ENCODE results near the gene WFIKKN2. TPM values are rescaled to one million over a fixed set of nuclear protein-coding genes. Genes with fewer than 3 reads are reported as not detected.
"Not testable (repeated sequence)": the region's sequence is repeated elsewhere in the genome, so short reads cannot be mapped to it uniquely, and the experiment has no call there.

The WFIKKN2 gene
- polyA plus RNA-seq, 1 of the 3 experiments (the other 2 are of a cell fraction), result not detected

DNA sequence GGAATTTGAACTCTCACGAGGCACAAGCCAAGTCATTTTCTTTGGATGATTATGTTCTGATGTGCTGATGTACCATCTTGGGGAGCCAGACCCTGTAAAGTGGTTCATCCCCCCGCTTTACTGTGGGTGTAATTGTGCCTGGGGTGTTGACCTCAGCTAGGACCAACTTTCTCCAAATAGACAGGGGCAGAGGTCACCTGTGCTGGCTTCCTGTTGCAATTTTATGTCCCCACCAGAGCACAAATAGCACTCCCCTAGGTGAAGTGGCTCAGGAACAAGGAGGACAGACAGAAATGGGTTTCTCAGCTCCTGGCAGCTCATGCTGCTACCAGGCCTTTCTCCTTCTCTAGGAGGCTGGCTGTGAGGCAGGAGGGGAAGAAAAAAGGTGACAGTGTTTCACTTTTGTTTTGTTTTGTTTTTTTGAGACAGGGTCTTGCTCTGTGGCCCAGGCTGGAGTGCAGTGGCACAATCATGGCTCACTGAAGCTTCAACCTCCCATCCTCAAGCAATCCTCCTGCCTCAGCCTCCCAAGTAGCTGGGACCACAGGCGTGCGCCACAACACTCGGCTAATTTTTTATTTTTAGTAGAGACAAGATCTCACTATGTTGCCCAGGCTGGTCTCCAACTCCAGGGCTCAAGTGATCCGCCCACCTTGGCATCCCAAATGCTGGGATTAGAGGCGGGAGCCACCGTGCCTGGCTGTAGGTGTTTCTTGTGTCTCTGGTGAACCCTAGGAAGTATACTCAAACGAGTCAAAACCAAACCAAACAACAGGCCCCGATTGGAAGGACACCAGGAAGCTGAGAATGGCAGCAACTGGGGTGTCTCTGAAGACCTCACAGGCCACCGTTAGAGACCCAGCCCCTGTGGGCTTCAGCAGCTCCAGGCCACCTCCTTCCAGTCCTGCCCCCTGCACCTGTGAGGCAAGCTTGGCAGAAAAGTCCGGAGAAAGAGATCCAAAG, 32.5 kb upstream of the WFIKKN2 start (continued):
- no peak for TF ChIP-seq EZH2phosphoT487 (IDR thresholded peaks at IDR 0.05; ENCODE audit: borderline replicate concordance, low read depth)
- TF ChIP-seq, protein P1, sequence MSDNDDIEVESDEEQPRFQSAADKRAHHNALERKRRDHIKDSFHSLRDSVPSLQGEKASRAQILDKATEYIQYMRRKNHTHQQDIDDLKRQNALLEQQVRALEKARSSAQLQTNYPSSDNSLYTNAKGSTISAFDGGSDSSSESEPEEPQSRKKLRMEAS (IDR thresholded peaks at IDR 0.05; ENCODE audit: low read depth), result no peak
- no peak for TF ChIP-seq POLR2AphosphoS5 (IDR thresholded peaks at IDR 0.05; ENCODE audit: low read depth, low read length)

DNA sequence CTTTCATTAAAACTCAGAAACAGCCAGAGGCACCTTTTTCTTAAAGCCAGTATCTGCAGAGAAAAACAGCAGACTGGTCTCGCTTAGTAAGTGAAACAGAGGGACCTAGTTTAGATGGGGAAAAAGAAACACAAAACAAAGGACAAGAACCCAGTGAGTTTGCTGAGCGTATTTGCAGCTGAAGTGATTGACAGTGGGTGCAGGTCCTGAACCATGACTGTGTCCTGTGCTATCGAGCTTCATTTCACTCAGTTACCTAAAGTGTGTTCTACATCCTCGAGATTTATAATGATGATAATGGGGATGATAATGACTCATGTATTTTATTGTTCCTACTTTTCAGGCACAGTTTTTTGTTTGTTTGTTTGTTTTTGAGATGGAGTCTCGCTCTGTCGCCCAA, 31.7 kb upstream of the WFIKKN2 start:
- H2AFZ ChIP-seq (ENCODE audit: low read depth), result no peak overlapping the region
- H3K4me3 ChIP-seq (ENCODE audit: low read depth in 2 of 2, low read length in 1 of 2), result no peak overlapping the region
- H3K9me2 ChIP-seq, result no peaks in the 10 kb centered on the region
- TF ChIP-seq POLR2AphosphoS5 (IDR thresholded peaks at IDR 0.05; ENCODE audit: low read depth, low read length), result no peak
- no peak for TF ChIP-seq NRF1 (IDR thresholded peaks at IDR 0.05; ENCODE audit: low read depth, low read length)
- no peak for TF ChIP-seq TCF12 (IDR thresholded peaks at IDR 0.05)
- TF ChIP-seq FOXM1 (IDR thresholded peaks at IDR 0.05; ENCODE audit: low read depth), result no peak
- ChIA-PET CTCF (interaction anchor here (0.7 to 7.3 kb wide), 7 partner anchors 13 to 153 kb away, joined by 3 to 47 read pairs (median 9); no protein-coding TSS in a partner anchor), POLR2A (no interaction called here)
- H3K27ac ChIP-seq (ENCODE audit: low read depth in 2 of 2, low read length in 1 of 2), result no peak overlapping the region
- no peak for DNase-seq
- H4K20me1 ChIP-seq (ENCODE audit: insufficient read depth), result no peaks in the 10 kb centered on the region
- no peaks in the 10 kb centered on the region for H3K79me2 ChIP-seq (ENCODE audit: insufficient read depth)
- no peaks in the 10 kb centered on the region for H3K4me1 ChIP-seq (ENCODE audit: control insufficient read depth in 1 of 2, insufficient read depth in 2 of 2, low read depth in 1 of 2, low read length in 1 of 2)
- no peaks in the 10 kb centered on the region for H3K9me3 ChIP-seq
- WGBS (ENCODE audit: low lambda C conversion rate), result 72% methylated on average over 6 of the region's 6 CpGs
- no peak overlapping the region for H3K9ac ChIP-seq
- H3K27me3 ChIP-seq (ENCODE audit: insufficient read depth), result no peaks in the 10 kb centered on the region
- H3F3A ChIP-seq (replicated peaks; ENCODE audit: insufficient read depth), result no peaks in the 10 kb centered on the region
- H3K36me3 ChIP-seq (replicated peaks in 1 of 2; ENCODE audit: control insufficient read depth in 1 of 2, insufficient read depth in 2 of 2, low read length in 1 of 2), result no peaks in the 10 kb centered on the region
- H3K4me2 ChIP-seq, result no peak overlapping the region

DNA sequence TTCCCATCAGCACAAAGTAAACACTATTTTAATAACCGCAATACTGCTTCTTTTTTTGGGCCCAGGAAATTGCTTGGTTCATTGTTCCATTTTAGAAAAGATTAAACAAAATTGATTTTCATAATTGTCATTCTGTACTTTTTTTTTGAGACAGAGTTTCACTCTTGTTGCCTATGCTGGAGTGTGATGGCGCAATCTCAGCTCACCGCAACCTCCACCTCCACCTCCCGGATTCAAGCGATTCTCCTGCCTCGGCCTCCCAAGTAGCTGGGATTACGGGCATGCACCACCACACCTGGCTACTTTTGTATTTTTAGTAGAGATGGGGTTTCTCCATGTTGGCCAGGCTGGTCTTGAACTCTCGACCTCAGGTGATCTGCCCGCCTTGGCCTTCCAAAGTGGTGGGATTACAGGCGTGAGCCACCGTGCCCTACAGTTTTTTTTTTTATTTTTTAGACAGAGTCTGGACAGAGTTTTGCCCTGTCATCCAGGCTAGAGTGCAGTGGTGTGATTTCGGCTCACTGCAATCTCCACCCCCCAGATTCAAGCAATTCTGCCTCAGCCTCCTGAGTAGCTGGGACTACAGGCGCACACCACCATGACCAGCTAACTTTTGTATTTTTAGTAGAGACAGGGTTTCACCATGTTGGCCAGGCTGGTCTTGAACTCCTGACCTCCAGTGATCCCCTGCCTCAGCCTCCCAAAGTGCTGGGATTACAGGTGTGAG, 30.5 kb upstream of the WFIKKN2 start:
- 94% methylated on average over 13 of the region's 13 CpGs for WGBS (ENCODE audit: low lambda C conversion rate)
- H3K79me2 ChIP-seq (ENCODE audit: insufficient read depth); H3K9me3 ChIP-seq; DNase-seq; H3K4me2 ChIP-seq; H3K27me3 ChIP-seq (ENCODE audit: insufficient read depth); H3K36me3 ChIP-seq (replicated peaks in 1 of 2; ENCODE audit: control insufficient read depth in 1 of 2, insufficient read depth in 2 of 2, low read length in 1 of 2); H2AFZ ChIP-seq (ENCODE audit: low read depth); H3K9ac ChIP-seq; H3K4me1 ChIP-seq (ENCODE audit: control insufficient read depth in 1 of 2, insufficient read depth in 2 of 2, low read depth in 1 of 2, low read length in 1 of 2); H4K20me1 ChIP-seq (ENCODE audit: insufficient read depth); H3K4me3 ChIP-seq (ENCODE audit: low read depth in 2 of 2, low read length in 1 of 2); H3F3A ChIP-seq (replicated peaks; ENCODE audit: insufficient read depth); H3K9me2 ChIP-seq; POLR2A ChIA-PET; H3K27ac ChIP-seq (ENCODE audit: low read depth in 2 of 2, low read length in 1 of 2): not testable (repeated sequence)
- CTCF ChIA-PET, result interaction anchor here (2.8 to 7.3 kb wide), 3 partner anchors 12 to 36 kb away, joined by 18 to 45 read pairs (median 41); no protein-coding TSS in a partner anchor

DNA sequence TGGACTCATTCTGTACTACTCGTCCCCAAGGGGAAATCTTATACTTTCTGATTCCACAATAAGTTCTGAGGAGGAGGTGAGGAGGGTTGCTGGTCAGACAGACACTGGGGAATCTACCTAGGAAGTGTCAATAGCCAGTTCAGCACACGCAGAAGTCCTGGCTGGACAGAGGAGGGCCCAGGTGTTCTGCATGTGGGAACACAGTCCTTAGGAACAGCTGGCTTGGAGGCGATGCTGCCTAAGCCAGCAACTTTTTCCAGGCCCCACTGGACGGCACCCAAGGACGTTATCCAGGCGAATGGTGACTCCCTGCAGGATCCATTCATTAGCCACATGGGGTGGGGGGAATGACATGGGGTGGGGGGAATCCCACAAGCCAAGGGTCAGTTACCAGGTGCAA, 29.9 kb upstream of the WFIKKN2 start:
- Histone ChIP-seq H3F3A (replicated peaks; ENCODE audit: insufficient read depth) (no peaks in the 10 kb centered on the region), H3K36me3 (replicated peaks in 1 of 2; ENCODE audit: control insufficient read depth in 1 of 2, insufficient read depth in 2 of 2, low read length in 1 of 2) (no peaks in the 10 kb centered on the region), H3K4me2 (no peak overlapping the region), H3K27me3 (ENCODE audit: insufficient read depth) (no peaks in the 10 kb centered on the region), H3K79me2 (ENCODE audit: insufficient read depth) (no peaks in the 10 kb centered on the region), H2AFZ (ENCODE audit: low read depth) (no peak overlapping the region), H3K4me3 (ENCODE audit: low read depth in 2 of 2, low read length in 1 of 2) (no peak overlapping the region), H3K4me1 (ENCODE audit: control insufficient read depth in 1 of 2, insufficient read depth in 2 of 2, low read depth in 1 of 2, low read length in 1 of 2) (no peaks in the 10 kb centered on the region), H3K9me3 (no peaks in the 10 kb centered on the region), H3K9ac (no peak overlapping the region), H3K27ac (ENCODE audit: low read depth in 2 of 2, low read length in 1 of 2) (no peak overlapping the region), H4K20me1 (ENCODE audit: insufficient read depth) (no peaks in the 10 kb centered on the region), H3K9me2 (no peaks in the 10 kb centered on the region)
- WGBS (ENCODE audit: low lambda C conversion rate), result 68% methylated on average over 6 of the region's 6 CpGs
- CTCF ChIA-PET, result interaction anchor here (1.2 to 7.3 kb wide), 5 partner anchors 11 to 47 kb away, joined by 5 to 45 read pairs (median 18); no protein-coding TSS in a partner anchor
- POLR2A ChIA-PET, result interaction anchor here (0.5 to 0.6 kb wide), 2 partner anchors 10 to 34 kb away, joined by 3 read pairs; no protein-coding TSS in a partner anchor
- DNase-seq, result no peak
- TF ChIP-seq, protein P2, sequence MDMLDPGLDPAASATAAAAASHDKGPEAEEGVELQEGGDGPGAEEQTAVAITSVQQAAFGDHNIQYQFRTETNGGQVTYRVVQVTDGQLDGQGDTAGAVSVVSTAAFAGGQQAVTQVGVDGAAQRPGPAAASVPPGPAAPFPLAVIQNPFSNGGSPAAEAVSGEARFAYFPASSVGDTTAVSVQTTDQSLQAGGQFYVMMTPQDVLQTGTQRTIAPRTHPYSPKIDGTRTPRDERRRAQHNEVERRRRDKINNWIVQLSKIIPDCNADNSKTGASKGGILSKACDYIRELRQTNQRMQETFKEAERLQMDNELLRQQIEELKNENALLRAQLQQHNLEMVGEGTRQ (IDR thresholded peaks at IDR 0.05; ENCODE audit: borderline replicate concordance, low read depth, low read length), result no peak
- TF ChIP-seq MXI1 (IDR thresholded peaks at IDR 0.05; ENCODE audit: low read depth, low read length), result no peak
- TF ChIP-seq GABPA (IDR thresholded peaks at IDR 0.05; ENCODE audit: low read depth), result no peak
- no peak for TF ChIP-seq NRF1 (IDR thresholded peaks at IDR 0.05; ENCODE audit: low read depth, low read length)
- TF ChIP-seq YY1 (IDR thresholded peaks at IDR 0.05; ENCODE audit: low read depth), result no peak
- no peak for TF ChIP-seq JUND (IDR thresholded peaks at IDR 0.05)
- TF ChIP-seq SMC3 (IDR thresholded peaks at IDR 0.05; ENCODE audit: low read depth, low read length), result no peak
- no peak for TF ChIP-seq FOSL2 (IDR thresholded peaks at IDR 0.05; ENCODE audit: borderline replicate concordance, low read depth)
- TF ChIP-seq RCOR1 (IDR thresholded peaks at IDR 0.05; ENCODE audit: low read length), result no peak
- TF ChIP-seq FOXJ3 (CRISPR knock-in tag; IDR thresholded peaks at IDR 0.05), result no peak
- no peak for TF ChIP-seq MEF2A (IDR thresholded peaks at IDR 0.05; ENCODE audit: borderline replicate concordance, low read depth)
- no peak for TF ChIP-seq CHD2 (IDR thresholded peaks at IDR 0.05; ENCODE audit: low read length, partially characterized antibody)
- TF ChIP-seq, protein P1 (IDR thresholded peaks at IDR 0.05; ENCODE audit: low read depth), result no peak
- TF ChIP-seq POLR2AphosphoS5 (IDR thresholded peaks at IDR 0.05; ENCODE audit: low read depth, low read length), result no peak
- TF ChIP-seq TCF12 (IDR thresholded peaks at IDR 0.05), result no peak
